Stimulated activated naive CD8-positive, alpha-beta T cell treated with anti-CD3 and anti-CD28 coated beads, Interleukin-15, Interleukin-2, amounts not matched to agents 100 ng/mL and 50 ng/mL, for 24 hours (primary cell): Measurements from ENCODE around the gene TRIM29.

Source experiments
- H3K27ac Mint-ChIP-seq: one replicate; pipeline ENCODE4 v1.8.0; 2021; ENCODE audit warnings: mild to moderate bottlenecking, mixed read lengths
- H3K27me3 Mint-ChIP-seq: one replicate; pipeline ENCODE4 v1.8.0; 2021; ENCODE audit warnings: mixed read lengths
- H3K36me3 Mint-ChIP-seq: one replicate; pipeline ENCODE4 v1.8.0; 2021; ENCODE audit warnings: low read depth, mixed read lengths
- H3K4me1 Mint-ChIP-seq: one replicate; pipeline ENCODE4 v1.8.0; 2021; ENCODE audit warnings: low read depth, mixed read lengths
- H3K4me3 Mint-ChIP-seq: one replicate; pipeline ENCODE4 v1.8.0; 2021; ENCODE audit warnings: mild to moderate bottlenecking, mixed read lengths
- H3K9me3 Mint-ChIP-seq: one replicate; pipeline ENCODE4 v1.8.0; 2021; ENCODE audit warnings: mixed read lengths

Gene TRIM29

DNA sequence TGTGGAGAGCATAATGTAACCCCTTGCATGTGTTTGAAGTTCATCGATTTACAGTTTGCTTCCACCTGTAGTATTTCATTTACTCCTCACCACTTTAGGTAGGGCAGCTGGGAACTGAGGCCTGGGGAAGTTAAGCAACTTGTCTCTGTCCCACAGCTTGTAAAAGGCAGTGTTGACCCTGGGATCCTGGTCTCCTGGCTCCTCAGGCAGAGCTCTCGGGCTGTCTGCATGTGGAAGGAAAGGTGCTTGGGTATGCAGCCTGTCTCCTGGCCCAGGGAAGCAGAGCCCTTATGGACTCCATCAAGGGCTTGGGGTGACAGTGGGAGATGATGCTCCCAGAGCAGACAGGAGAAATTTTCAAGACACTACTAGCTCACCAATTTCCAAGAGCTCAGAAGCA, 49.9 kb downstream of the TRIM29 start:
- peaks cover 4% of the 10 kb centered on the region for H3K9me3 Mint-ChIP-seq
- peaks cover 4% of the 10 kb centered on the region for H3K36me3 Mint-ChIP-seq
- H3K4me1 Mint-ChIP-seq, result no peaks in the 10 kb centered on the region
- no peak overlapping the region for H3K4me3 Mint-ChIP-seq
- H3K27ac Mint-ChIP-seq, result no peak overlapping the region
- H3K27me3 Mint-ChIP-seq, result peaks cover 3% of the 10 kb centered on the region

DNA sequence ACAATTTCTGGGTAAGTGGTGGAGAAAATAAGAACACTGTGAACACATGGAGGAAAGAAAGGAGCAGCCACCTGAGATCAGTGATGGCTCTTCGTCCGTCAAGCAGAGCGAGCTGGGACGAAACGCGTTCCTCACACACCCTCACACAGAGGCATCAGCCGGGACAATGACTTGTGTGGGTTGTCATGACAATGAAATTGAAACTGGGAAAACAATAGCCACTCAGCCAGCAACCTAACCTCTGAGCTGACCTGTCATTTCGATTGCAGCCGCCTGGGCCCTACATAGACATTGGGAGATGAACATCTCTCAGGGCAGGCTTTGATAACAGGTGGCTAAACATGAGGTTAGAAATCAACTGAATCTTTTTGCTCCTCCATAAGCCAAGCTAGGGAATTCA, 51.3 kb downstream of the TRIM29 start:
- no peaks in the 10 kb centered on the region for H3K4me1 Mint-ChIP-seq
- H3K27ac Mint-ChIP-seq, result no peak overlapping the region
- H3K9me3 Mint-ChIP-seq, result peaks cover 4% of the 10 kb centered on the region
- H3K4me3 Mint-ChIP-seq, result no peak overlapping the region
- peaks cover 7% of the 10 kb centered on the region for H3K36me3 Mint-ChIP-seq
- peaks cover 6% of the 10 kb centered on the region for H3K27me3 Mint-ChIP-seq

DNA sequence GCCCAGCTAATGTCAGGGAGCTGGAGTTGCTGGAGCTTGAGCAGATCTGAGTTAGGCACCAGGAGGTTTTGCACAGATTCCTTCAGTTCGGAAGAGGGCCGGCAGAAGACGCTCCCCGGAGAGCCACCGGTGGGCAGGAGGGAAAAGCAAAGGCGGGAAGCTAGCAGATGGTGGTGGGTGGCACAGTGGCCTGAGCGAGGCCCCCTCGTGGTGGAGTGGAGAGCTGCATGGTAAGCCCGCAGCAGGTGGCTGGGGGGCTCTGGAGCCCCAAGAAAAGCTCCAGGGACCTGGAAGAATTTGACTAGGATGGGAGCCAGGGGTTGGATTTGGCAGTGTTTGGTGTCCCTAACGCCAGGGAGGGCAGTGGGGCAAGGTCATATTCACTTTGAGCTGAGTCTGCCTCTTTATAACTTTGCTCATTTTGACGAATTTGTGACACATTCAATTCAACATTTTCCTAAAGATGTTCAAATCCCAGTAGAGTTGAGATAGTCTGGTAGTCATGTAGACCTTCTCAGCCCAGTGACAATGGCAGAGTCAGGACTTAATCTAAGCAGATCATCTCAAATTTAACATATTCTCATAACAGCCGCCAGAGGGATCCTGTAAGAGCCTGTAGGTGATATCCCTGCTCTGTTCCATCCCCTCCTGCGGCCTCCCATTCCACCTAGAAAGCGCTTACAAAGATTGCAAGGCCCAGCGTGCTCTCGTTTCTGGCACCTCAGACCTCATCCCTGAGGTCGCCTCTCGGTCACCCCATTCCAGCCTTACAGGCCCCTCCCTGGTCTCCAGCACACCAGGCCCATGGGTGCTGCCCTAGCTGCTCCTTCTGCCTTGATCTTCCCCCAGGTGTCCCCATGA, 57.9 kb downstream of the TRIM29 start:
- Mint-ChIP-seq H3K36me3 (peaks cover 9% of the 10 kb centered on the region), H3K4me1 (no peaks in the 10 kb centered on the region), H3K4me3 (no peak overlapping the region), H3K27ac (no peak overlapping the region), H3K27me3 (peaks cover 30% of the 10 kb centered on the region), H3K9me3 (peaks cover 3% of the 10 kb centered on the region)

- Mint-ChIP-seq H3K27me3 (peaks cover 34% of the 10 kb centered on the region), H3K4me3 (no peak overlapping the region), H3K27ac (no peak overlapping the region), H3K36me3 (peaks cover 9% of the 10 kb centered on the region), H3K4me1 (no peaks in the 10 kb centered on the region), H3K9me3 (peaks cover 3% of the 10 kb centered on the region)
These were observed 59.5 kb downstream of the TRIM29 start for GRCh38 chr11:120078397-120078796.

DNA sequence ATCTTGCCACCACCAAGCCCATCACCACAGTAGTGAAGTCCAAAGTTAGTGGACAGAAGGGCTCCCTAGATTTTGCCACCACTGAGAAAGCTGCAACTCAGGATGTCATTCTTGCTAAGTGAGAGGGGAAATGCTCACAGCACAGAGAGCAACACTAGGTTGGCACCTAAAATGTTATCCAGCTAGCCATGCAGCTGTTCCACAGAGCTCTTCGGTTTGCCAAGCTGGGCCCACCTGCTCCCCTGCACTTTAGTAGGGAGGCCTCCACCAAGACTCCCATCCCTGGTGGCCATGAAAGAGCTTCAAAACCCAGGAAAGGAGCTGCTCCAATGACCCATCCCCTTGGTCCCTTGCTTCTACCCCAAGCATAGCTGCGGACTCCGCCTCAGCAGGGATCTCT, 63.8 kb downstream of the TRIM29 start:
- H3K27ac Mint-ChIP-seq, result no peak overlapping the region
- peaks cover 23% of the 10 kb centered on the region for H3K27me3 Mint-ChIP-seq
- H3K4me3 Mint-ChIP-seq, result no peak overlapping the region
- H3K4me1 Mint-ChIP-seq, result no peaks in the 10 kb centered on the region
- H3K36me3 Mint-ChIP-seq, result no peaks in the 10 kb centered on the region
- H3K9me3 Mint-ChIP-seq, result no peaks in the 10 kb centered on the region

DNA sequence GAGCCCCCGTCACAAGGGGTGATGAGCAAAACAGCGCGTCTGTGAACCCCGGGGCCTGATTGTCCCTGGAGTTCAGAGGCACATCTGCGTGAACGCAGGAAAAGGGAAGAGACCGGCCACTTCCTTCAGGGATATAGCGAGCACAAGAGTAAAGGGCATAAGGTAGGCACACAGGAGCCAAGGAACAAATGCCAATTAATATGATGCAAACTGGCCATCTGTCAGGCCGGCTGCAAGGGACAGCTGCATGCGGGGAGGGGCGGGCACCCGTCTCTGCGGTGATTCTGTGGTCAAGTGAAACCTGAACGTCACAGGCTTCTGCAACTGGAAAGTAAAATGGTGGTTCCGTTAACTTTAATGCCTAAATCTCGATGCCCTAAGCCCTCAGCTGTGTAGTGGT, 64.7 kb downstream of the TRIM29 start:
- Mint-ChIP-seq H3K4me1 (no peaks in the 10 kb centered on the region), H3K27me3 (peaks cover 22% of the 10 kb centered on the region), H3K4me3 (no peak overlapping the region)

GRCh38 chr11:120068114-120068573, 69.8 kb downstream of the TRIM29 start:
- Mint-ChIP-seq H3K4me1 (no peaks in the 10 kb centered on the region), H3K4me3 (no peak overlapping the region), H3K9me3 (no peaks in the 10 kb centered on the region), H3K27ac (no peak overlapping the region), H3K36me3 (no peaks in the 10 kb centered on the region), H3K27me3 (peaks cover 23% of the 10 kb centered on the region)

More for the DNA sequence above, 64.7 kb downstream of the TRIM29 start:
- Mint-ChIP-seq H3K27ac (no peak overlapping the region), H3K9me3 (no peaks in the 10 kb centered on the region), H3K36me3 (no peaks in the 10 kb centered on the region)

GRCh38 chr11:120067438-120068113, 70.3 kb downstream of the TRIM29 start:
- no peaks in the 10 kb centered on the region for H3K36me3 Mint-ChIP-seq
- H3K27ac Mint-ChIP-seq, result no peak overlapping the region
- H3K9me3 Mint-ChIP-seq, result no peaks in the 10 kb centered on the region
- no peak overlapping the region for H3K4me3 Mint-ChIP-seq
- no peaks in the 10 kb centered on the region for H3K4me1 Mint-ChIP-seq
- H3K27me3 Mint-ChIP-seq, result peaks cover 23% of the 10 kb centered on the region

- no peaks in the 10 kb centered on the region for H3K36me3 Mint-ChIP-seq
- peaks cover 23% of the 10 kb centered on the region for H3K27me3 Mint-ChIP-seq
- no peak overlapping the region for H3K27ac Mint-ChIP-seq
- no peaks in the 10 kb centered on the region for H3K4me1 Mint-ChIP-seq
- no peak overlapping the region for H3K4me3 Mint-ChIP-seq
- no peaks in the 10 kb centered on the region for H3K9me3 Mint-ChIP-seq
These were observed 71.0 kb downstream of the TRIM29 start for GRCh38 chr11:120066738-120067437.

DNA sequence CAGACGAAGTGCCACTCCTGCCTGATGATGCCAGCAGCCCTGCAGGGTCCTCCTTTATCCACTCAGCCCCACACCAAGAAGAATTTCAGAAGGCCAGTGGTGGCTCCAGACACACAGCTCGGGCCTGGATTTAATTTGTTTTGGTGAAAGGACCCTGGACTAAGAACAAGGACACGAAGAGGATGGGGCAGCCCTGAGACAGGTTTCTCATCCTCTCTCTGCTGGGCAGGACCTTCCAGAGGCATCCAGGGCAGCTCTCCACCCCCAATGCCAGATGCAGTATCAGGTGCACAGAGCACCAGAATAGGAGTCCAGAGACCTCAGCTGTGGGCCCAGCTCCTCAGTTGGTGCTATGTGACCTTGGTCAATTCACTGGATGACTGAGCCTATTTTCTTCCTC, 72.0 kb downstream of the TRIM29 start:
- Mint-ChIP-seq H3K27me3 (peaks cover 28% of the 10 kb centered on the region), H3K4me1 (no peaks in the 10 kb centered on the region), H3K36me3 (no peaks in the 10 kb centered on the region), H3K27ac (no peak overlapping the region), H3K4me3 (no peak overlapping the region), H3K9me3 (no peaks in the 10 kb centered on the region)

GRCh38 chr11:120065176-120065575, 72.7 kb downstream of the TRIM29 start:
- H3K27me3 Mint-ChIP-seq, result peaks cover 29% of the 10 kb centered on the region
- H3K4me1 Mint-ChIP-seq, result no peaks in the 10 kb centered on the region
- no peaks in the 10 kb centered on the region for H3K9me3 Mint-ChIP-seq
- no peak overlapping the region for H3K27ac Mint-ChIP-seq
- no peak overlapping the region for H3K4me3 Mint-ChIP-seq
- no peaks in the 10 kb centered on the region for H3K36me3 Mint-ChIP-seq

GRCh38 chr11:120064341-120064740, 73.6 kb downstream of the TRIM29 start:
- Mint-ChIP-seq H3K9me3 (no peaks in the 10 kb centered on the region), H3K4me3 (no peak overlapping the region), H3K36me3 (no peaks in the 10 kb centered on the region), H3K4me1 (no peaks in the 10 kb centered on the region), H3K27ac (no peak overlapping the region), H3K27me3 (peaks cover 29% of the 10 kb centered on the region)

GRCh38 chr11:120063686-120064340, 74.1 kb downstream of the TRIM29 start:
- no peaks in the 10 kb centered on the region for H3K36me3 Mint-ChIP-seq
- no peak overlapping the region for H3K27ac Mint-ChIP-seq
- H3K4me1 Mint-ChIP-seq, result no peaks in the 10 kb centered on the region
- H3K27me3 Mint-ChIP-seq, result peaks cover 28% of the 10 kb centered on the region
- H3K4me3 Mint-ChIP-seq, result no peak overlapping the region
- H3K9me3 Mint-ChIP-seq, result no peaks in the 10 kb centered on the region

- H3K4me1 Mint-ChIP-seq, result no peaks in the 10 kb centered on the region
- no peaks in the 10 kb centered on the region for H3K36me3 Mint-ChIP-seq
- H3K9me3 Mint-ChIP-seq, result no peaks in the 10 kb centered on the region
- no peak overlapping the region for H3K4me3 Mint-ChIP-seq
- peaks cover 25% of the 10 kb centered on the region for H3K27me3 Mint-ChIP-seq
- H3K27ac Mint-ChIP-seq, result no peak overlapping the region
These were observed 75.4 kb downstream of the TRIM29 start for GRCh38 chr11:120062561-120062930.
